Adrenal gland (tissue), 5 donors: ENCODE results near the gene B4GALNT2.

ENCODE experiments used
- POLR2A ChIP-seq, 2 donors: fragments of 450-650 bp; IDR thresholded peaks; one replicate each; pipeline ENCODE4 v1.6.1; 2017; ENCODE audit warnings: antibody characterized with exemption in 2 of 2, mild to moderate bottlenecking in 2 of 2, moderate library complexity in 1 of 2
- TF ChIP-seq, protein P1 (sequence below), 6 experiments: fragments of 450-650 bp in 4 of 6; fragments of 200-600 bp in 2 of 6; sonication (generic) in 1 of 6; IDR thresholded peaks; 1 replicate in 5 of 6; 2 replicates in 1 of 6; pipeline versions ENCODE4 v1.5.1 to v1.8.0; 2016 to 2021; ENCODE audit warnings: antibody characterized with exemption in 6 of 6, mild to moderate bottlenecking in 2 of 6, moderate library complexity in 1 of 6
- donor health status: DM: no; HTN: no; CAD: no.

DNA sequence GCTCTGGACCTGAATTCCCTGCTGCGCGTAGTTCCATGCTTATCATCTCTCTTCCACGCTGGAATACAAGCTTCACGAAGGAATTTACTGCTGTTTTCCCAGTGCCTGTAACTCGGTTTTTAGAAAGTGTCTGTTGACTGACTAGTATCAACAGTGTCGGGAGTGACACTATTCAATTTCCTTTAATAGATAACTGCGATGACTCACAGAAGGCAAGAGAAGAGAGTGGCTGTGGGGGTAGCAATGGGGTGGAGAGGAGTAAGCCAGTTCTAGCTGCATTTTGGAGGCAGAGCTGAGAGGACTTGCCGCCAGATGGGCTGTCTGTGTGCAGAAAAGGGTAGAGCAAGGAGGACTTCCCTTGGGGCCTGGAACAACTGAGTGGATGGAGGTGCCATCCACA lies 25.2 kb downstream of the B4GALNT2 start:
- TF ChIP-seq, protein P1, sequence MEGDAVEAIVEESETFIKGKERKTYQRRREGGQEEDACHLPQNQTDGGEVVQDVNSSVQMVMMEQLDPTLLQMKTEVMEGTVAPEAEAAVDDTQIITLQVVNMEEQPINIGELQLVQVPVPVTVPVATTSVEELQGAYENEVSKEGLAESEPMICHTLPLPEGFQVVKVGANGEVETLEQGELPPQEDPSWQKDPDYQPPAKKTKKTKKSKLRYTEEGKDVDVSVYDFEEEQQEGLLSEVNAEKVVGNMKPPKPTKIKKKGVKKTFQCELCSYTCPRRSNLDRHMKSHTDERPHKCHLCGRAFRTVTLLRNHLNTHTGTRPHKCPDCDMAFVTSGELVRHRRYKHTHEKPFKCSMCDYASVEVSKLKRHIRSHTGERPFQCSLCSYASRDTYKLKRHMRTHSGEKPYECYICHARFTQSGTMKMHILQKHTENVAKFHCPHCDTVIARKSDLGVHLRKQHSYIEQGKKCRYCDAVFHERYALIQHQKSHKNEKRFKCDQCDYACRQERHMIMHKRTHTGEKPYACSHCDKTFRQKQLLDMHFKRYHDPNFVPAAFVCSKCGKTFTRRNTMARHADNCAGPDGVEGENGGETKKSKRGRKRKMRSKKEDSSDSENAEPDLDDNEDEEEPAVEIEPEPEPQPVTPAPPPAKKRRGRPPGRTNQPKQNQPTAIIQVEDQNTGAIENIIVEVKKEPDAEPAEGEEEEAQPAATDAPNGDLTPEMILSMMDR (IDR thresholded peaks at IDR 0.05): no peak
- no peak for TF ChIP-seq POLR2A (IDR thresholded peaks at IDR 0.05)
